OCI-LY7 (cell line): ENCODE measurements around the gene KRTAP10-12. TPM values are rescaled to one million over a fixed set of nuclear protein-coding genes. Genes with fewer than 3 reads are reported as not detected.

Source experiments
- BruUV-seq: library from RNA; stranded (reverse); fragments of 400-500 nt; replicated peaks from 2 replicates; lab custom pipeline; 2021; lab: Mats Ljungman, UMichigan
- CTCF ChIA-PET: fragments of 300-600 bp; sonication (Branson Sonifier 250); formaldehyde crosslinking; loops from one replicate; lab custom pipeline; 2022; ENCODE audit warnings: antibody characterized with exemption; ENCODE audit not compliant: unreplicated experiment; lab: Charles Lee
- POLR2A ChIA-PET: fragments of 300-600 bp; sonication (Branson Sonifier 250); formaldehyde crosslinking; loops from one replicate; lab custom pipeline; 2022; ENCODE audit warnings: antibody characterized with exemption; lab: Charles Lee
- DNase-seq: peaks from one replicate; pipeline ENCODE4 v3.0.0-alpha.2; 2015; ENCODE audit warnings: low spot score
- H2AFZ ChIP-seq: fragments of 200-600 bp; sonication (generic), shearing (Covaris generic); 2 replicates; pipeline ENCODE4 v1.6.1; 2014; ENCODE audit warnings: mild to moderate bottlenecking, antibody characterized with exemption, low read length, moderate library complexity
- H3K27ac ChIP-seq: fragments of 200-600 bp; sonication (generic); 2 replicates; pipeline ENCODE4 v1.5.1; 2014; ENCODE audit warnings: mixed run types, low read depth, mild to moderate bottlenecking, moderate library complexity, low read length, inconsistent platforms; ENCODE audit not compliant: poor library complexity, severe bottlenecking
- H3K36me3 ChIP-seq: fragments of 200-600 bp; sonication (generic); 2 replicates; pipeline ENCODE4 v1.6.1; 2014; ENCODE audit warnings: mild to moderate bottlenecking, antibody characterized with exemption, low read length, moderate library complexity, mixed read lengths; ENCODE audit not compliant: insufficient read depth
- H3K4me1 ChIP-seq: fragments of 200-600 bp; sonication (generic); 2 replicates; pipeline ENCODE4 v1.5.1; 2014; ENCODE audit warnings: mild to moderate bottlenecking, low read length; ENCODE audit not compliant: insufficient read depth, poor library complexity, severe bottlenecking
- H3K4me2 ChIP-seq: fragments of 200-600 bp; sonication (generic); 2 replicates; pipeline ENCODE4 v1.6.1; 2014; ENCODE audit warnings: mild to moderate bottlenecking, low read length
- H3K4me3 ChIP-seq: fragments of 200-600 bp; sonication (generic); 2 replicates; pipeline ENCODE4 v1.5.1; 2014; ENCODE audit warnings: mild to moderate bottlenecking, low read depth, low read length; ENCODE audit not compliant: poor library complexity, severe bottlenecking
- H3K79me2 ChIP-seq: fragments of 200-600 bp; sonication (generic); 2 replicates; pipeline ENCODE4 v1.6.1; 2016; ENCODE audit warnings: low read depth, mild to moderate bottlenecking, low read length, moderate library complexity, mixed read lengths; ENCODE audit not compliant: insufficient read depth
- H3K9me2 ChIP-seq: fragments of 200-600 bp; sonication (generic); 2 replicates; pipeline ENCODE4 v1.6.1; 2016; ENCODE audit warnings: mild to moderate bottlenecking, low read length, mixed read lengths; ENCODE audit not compliant: insufficient read depth
- H3K9me3 ChIP-seq: fragments of 200-600 bp; sonication (generic); 2 replicates; pipeline ENCODE4 v1.6.1; 2014; ENCODE audit warnings: mild to moderate bottlenecking, mixed run types, low read length, mixed read lengths
- H4K20me1 ChIP-seq: fragments of 200-600 bp; sonication (generic); 2 replicates; pipeline ENCODE4 v1.6.1; 2014; ENCODE audit warnings: mild to moderate bottlenecking, antibody characterized with exemption, low read length, moderate library complexity, mixed read lengths; ENCODE audit not compliant: insufficient read depth
- EZH2phosphoT487 ChIP-seq: fragments of 200-600 bp; sonication (generic); IDR thresholded peaks from 2 replicates; pipeline ENCODE4 v1.6.1; 2018; ENCODE audit warnings: low read depth, borderline replicate concordance, mild to moderate bottlenecking, mixed run types, antibody characterized with exemption, low read length, moderate library complexity, mixed read lengths
- intact Hi-C: fragments of 100-400 bp; cut with micrococcal nuclease; formaldehyde crosslinking; loops from one replicate; pipeline ENCODE4 v1.10.0; 2022; ENCODE audit not compliant: unreplicated experiment
- total RNA-seq, 2 experiments: library from RNA; depleted of rRNA in 1 of 2; stranded (reverse); fragments of >200 nt in 1 of 2; shearing (Covaris generic) in 1 of 2; gene quantifications; 2 replicates each; pipeline ENCODE4 v1.2.3, GENCODE V29; 2014 to 2022
- TF ChIP-seq, protein P1 (sequence below): fragments of 200-600 bp; sonication (generic); conservative IDR thresholded peaks from 2 replicates; pipeline ENCODE4 v1.5.1; 2014; ENCODE audit warnings: mild to moderate bottlenecking, antibody characterized with exemption, low read length, moderate library complexity, mixed read lengths

The KRTAP10-12 gene
- total RNA-seq, 2 experiments from 2014 or later, result not detected

DNA sequence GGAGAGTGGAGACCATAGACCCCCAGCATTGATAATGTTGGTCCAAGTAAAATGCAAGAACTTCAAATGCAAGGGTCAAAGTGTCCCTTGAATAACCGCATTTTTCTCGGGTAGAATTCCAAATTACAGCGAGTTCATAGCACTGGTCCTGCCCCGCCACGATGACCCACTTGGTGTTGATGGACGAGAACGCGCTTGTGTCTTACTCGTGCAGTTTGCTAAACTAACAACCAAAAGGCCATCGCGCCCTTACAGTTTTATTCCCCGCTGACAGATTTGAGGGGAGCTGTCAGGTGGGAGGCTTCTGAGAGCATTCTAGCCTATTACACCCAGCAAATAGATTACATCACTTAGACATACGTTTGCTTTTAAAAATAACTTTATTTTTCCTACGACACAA lies 31.7 kb downstream of the KRTAP10-12 start:
- H4K20me1 ChIP-seq, result no peaks in the 10 kb centered on the region
- H3K4me3 ChIP-seq, result no peak overlapping the region
- no peaks in the 10 kb centered on the region for H3K79me2 ChIP-seq
- no peaks in the 10 kb centered on the region for H3K4me1 ChIP-seq
- DNase-seq, result no peak
- H3K9me2 ChIP-seq, result no peaks in the 10 kb centered on the region
- ChIA-PET CTCF (no interaction called here), POLR2A (no interaction called here)
- H3K9me3 ChIP-seq, result no peaks in the 10 kb centered on the region
- no peak overlapping the region for H3K27ac ChIP-seq
- intact Hi-C loops, result no loop called here
- H3K4me2 ChIP-seq, result no peak overlapping the region
- BruUV-seq, result no TSS peak
- TF ChIP-seq, protein P1, sequence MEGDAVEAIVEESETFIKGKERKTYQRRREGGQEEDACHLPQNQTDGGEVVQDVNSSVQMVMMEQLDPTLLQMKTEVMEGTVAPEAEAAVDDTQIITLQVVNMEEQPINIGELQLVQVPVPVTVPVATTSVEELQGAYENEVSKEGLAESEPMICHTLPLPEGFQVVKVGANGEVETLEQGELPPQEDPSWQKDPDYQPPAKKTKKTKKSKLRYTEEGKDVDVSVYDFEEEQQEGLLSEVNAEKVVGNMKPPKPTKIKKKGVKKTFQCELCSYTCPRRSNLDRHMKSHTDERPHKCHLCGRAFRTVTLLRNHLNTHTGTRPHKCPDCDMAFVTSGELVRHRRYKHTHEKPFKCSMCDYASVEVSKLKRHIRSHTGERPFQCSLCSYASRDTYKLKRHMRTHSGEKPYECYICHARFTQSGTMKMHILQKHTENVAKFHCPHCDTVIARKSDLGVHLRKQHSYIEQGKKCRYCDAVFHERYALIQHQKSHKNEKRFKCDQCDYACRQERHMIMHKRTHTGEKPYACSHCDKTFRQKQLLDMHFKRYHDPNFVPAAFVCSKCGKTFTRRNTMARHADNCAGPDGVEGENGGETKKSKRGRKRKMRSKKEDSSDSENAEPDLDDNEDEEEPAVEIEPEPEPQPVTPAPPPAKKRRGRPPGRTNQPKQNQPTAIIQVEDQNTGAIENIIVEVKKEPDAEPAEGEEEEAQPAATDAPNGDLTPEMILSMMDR, result no peak
- no peak for TF ChIP-seq EZH2phosphoT487
- H3K36me3 ChIP-seq, result no peaks in the 10 kb centered on the region
- H2AFZ ChIP-seq, result no peak overlapping the region

DNA sequence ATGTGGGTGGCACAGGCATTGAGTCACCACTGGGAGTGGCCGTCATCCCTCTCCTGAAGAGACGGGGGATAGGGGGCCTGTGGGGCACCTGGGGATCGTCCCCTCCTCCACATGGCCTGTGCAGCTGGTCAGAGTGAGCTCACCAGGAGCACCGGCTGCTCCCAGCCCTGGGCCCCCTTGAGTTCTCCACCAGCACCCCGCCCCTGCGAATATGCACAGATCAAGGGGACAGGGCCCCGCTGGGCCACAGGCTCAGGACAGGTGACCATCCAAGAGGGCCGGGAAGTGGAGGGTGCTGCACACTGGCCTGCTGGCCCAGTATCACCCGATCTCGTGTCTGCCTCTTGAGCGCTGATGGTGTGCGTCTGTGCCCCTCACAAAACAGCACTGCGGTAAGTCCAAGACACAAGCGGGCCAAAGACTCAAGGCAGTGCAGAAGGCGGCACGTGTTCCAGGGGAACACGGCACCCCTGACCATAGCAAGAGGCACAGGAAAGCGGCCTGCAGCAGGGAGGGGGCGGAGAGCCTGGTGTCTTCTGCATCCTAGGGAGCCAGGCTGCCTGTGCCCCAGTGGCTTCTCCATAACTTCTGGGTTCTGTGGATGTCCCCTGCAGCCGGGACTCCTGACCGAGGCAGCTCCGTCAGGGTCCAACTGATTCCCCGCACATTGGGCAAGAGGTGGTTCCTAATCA lies 32.5 kb downstream of the KRTAP10-12 start:
- Histone ChIP-seq H3K4me1 (no peaks in the 10 kb centered on the region), H3K4me3 (no peak overlapping the region), H3K4me2 (no peak overlapping the region), H3K27ac (no peak overlapping the region), H4K20me1 (no peaks in the 10 kb centered on the region), H3K79me2 (no peaks in the 10 kb centered on the region), H3K9me2 (no peaks in the 10 kb centered on the region), H2AFZ (no peak overlapping the region), H3K36me3 (no peaks in the 10 kb centered on the region), H3K9me3 (no peaks in the 10 kb centered on the region)
- ChIA-PET POLR2A (no interaction called here), CTCF (no interaction called here)
- TF ChIP-seq, protein P1, result no peak
- no peak for TF ChIP-seq EZH2phosphoT487
- no TSS peak for BruUV-seq
- intact Hi-C loops, result no loop called here
- DNase-seq, result no peak

DNA sequence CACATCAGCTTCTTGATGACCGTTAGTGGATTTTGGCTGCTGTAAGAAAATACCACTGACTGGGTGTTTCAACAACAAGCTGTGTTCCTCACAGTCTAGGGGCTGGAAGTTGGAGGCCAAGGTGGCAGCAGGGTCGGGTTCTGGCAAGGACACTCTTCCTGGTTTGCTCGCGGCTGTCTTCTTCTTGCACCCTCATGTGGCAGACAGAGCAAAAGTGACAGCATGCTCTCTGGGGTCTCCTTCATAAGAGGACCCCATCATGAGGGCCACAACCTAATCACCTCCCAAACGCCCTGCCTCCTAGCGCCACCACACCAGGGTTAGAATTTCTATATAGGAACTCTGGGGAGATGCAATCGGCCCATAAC lies 33.0 kb downstream of the KRTAP10-12 start:
- no peak overlapping the region for H3K4me2 ChIP-seq
- DNase-seq, result no peak
- no peaks in the 10 kb centered on the region for H3K79me2 ChIP-seq
- no peak for TF ChIP-seq EZH2phosphoT487
- TF ChIP-seq, protein P1, result no peak
- no peaks in the 10 kb centered on the region for H3K36me3 ChIP-seq
- H2AFZ ChIP-seq, result no peak overlapping the region
- intact Hi-C loops, result no loop called here
- H3K4me3 ChIP-seq, result no peak overlapping the region
- no TSS peak for BruUV-seq
- H4K20me1 ChIP-seq, result no peaks in the 10 kb centered on the region
- H3K27ac ChIP-seq, result no peak overlapping the region
- H3K9me2 ChIP-seq, result no peaks in the 10 kb centered on the region
- no peaks in the 10 kb centered on the region for H3K4me1 ChIP-seq
- H3K9me3 ChIP-seq, result no peaks in the 10 kb centered on the region
- ChIA-PET POLR2A (no interaction called here), CTCF (no interaction called here)
